ENCODE measurements around the gene KCTD14.
"Not testable (repeated sequence)": the region's sequence is repeated elsewhere in the genome, so short reads cannot be mapped to it uniquely, and the experiment has no call there.

KCTD14 gene

GRCh38 chr11:78022397-78023396, at the start of gene KCTD14:
KCTD14 (minus strand) TSS chr11:78023276; CDS start chr11:78023249, 27 bp downstream.
- DNase-seq, result no peak

- DNase-seq, result no peak
Measured at GRCh38 chr11:78072455-78072854, 49.4 kb upstream of the KCTD14 start.

DNA sequence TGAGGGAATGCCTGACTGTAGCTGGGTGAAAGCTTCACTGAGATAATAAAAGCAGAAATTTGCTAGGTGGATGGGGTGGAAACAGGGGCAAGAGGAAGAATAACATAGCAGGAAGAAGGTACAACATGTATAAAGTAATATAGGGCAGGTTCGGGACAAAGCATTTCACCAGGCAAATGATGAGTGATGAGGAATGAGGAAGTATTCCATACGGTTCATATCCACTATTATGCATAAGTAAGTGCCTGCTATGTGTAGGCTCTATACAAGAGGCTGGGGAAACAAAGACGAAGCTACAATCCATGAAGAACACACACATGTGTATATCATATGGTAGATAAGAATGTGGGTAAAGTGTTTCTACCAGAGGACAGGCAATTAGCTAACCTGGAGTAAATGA, 48.6 kb upstream of the KCTD14 start:
- DNase-seq, result no peak

DNA sequence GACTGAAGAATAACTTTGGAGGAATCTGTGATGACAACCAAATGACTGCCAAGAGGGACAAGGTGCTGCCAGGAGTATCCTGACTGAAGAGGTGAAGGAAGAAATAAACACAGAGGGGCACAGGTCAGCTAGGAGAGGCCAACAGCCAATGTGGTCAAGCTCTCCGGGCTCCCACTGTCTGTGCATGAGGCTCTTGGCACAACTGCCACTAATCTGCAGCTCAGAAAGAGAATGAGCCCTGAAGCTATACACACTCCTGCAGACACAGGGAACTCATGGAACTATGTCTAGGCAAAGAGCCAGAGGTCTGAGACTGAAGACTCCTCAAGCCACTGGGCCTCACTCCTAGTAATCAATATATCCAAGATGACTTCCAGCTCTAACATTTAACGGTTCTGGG, 47.5 kb upstream of the KCTD14 start:
- DNase-seq, result no peak

- DNase-seq, result no peak
Measured at GRCh38 chr11:78069465-78069864, 46.4 kb upstream of the KCTD14 start.

- no peak for DNase-seq
Measured at GRCh38 chr11:78067704-78068103, 44.6 kb upstream of the KCTD14 start.

- no peak for DNase-seq
Measured at GRCh38 chr11:78066471-78066870, 43.4 kb upstream of the KCTD14 start.

DNA sequence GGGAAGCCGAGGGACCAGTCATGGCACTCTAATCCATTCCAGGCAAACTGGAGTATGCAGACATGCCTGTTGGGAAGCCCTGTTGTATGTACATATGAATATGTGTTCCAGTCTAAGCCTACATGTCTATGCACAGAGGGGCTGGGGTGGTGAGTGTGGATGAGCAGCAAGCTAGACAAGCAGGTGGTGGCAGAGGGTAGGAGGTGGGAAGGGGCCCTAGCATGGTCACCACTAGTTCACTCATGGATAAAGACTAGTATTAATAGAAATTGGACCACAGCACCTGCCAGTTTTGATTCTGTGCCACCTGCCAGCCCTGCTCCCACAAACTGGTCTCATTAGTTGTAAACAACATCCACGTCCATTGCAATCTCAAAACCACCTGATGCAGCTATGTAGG, 42.1 kb upstream of the KCTD14 start:
- no peak for DNase-seq

- DNase-seq, result peak; percentile 26
Measured at GRCh38 chr11:78063440-78064181, 40.5 kb upstream of the KCTD14 start, which contains the start of gene THRSP. THRSP (plus strand) TSS chr11:78063861; CDS start chr11:78063882, 21 bp downstream.

DNA sequence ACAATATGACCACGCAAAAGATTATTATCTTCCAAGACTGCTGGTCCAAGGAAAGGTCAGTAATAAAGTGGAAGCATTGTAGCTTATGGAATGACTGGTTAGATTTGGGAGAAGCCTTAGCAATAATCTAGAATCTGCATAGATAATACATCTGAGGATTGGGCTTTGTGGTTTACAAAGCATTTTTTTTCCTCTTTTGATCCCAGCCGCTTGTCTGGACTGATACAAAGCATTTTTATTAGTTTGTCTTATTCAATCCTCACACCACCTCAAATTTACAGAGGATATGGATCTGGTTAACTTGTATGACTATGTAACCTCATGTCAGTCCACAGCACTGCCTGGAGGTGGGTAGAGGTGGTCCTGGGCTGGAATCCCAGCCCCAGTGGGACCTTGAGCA, 39.6 kb upstream of the KCTD14 start:
- DNase-seq, result no peak

GRCh38 chr11:78061921-78062311, 38.8 kb upstream of the KCTD14 start:
- no peak for DNase-seq

DNA sequence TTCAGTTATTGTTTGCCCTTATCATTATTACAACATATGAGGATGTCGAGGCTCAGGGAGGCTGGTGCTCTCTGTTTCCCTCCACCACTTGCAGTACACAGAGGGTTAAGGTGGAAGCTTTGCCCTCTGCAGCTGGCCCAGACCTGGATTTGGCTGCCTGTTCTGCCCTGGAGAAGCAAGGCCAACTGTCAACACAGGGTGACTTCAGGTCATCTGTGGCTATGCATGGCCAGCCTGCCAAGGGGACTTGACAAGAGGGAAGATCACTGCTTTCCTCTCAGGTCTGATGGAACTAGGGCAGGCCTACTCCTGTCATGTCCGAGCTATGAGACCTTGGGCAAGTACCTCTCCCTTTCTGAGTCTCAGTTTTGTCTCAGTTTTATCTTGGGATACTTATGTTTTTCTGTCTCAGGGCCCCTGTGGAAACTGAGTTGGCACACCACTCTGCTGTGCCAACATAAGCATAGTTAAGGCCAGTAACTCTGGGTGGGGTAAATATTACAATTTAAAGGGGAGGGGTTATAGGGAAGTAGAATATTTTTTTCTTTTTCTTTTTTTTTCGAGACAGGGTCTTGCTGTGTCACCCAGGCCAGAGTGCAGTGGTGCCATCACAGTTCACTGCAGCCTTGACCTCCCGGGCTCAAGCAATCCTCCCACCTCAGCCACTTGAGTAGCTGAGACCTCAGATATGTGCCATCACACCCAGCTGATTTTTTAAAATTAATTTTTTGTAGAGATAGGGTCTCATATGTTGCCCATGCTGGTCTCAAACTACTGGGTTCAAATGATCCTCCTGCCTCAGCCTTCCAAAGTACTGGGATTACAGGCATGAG, 38.2 kb upstream of the KCTD14 start:
- no peak for DNase-seq

DNA sequence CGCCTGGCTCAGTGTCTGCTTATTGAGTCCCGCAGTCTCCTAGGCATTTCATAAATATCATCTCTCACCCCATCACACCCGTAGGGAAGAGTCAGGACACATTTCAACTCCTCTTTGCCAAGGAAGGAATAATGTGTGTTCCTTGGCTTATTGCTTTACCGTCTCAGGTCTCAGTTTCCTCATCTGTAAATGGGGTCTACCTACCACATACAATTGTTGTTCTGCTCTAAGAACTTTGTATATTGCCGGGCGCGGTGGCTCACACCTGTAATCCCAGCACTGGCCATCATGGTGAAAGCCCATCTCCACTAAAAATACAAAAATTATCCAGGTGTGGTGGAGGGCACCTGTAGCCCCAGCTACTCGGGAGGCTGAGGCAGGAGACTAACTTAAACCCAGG, 37.5 kb upstream of the KCTD14 start:
- no peak for DNase-seq

DNA sequence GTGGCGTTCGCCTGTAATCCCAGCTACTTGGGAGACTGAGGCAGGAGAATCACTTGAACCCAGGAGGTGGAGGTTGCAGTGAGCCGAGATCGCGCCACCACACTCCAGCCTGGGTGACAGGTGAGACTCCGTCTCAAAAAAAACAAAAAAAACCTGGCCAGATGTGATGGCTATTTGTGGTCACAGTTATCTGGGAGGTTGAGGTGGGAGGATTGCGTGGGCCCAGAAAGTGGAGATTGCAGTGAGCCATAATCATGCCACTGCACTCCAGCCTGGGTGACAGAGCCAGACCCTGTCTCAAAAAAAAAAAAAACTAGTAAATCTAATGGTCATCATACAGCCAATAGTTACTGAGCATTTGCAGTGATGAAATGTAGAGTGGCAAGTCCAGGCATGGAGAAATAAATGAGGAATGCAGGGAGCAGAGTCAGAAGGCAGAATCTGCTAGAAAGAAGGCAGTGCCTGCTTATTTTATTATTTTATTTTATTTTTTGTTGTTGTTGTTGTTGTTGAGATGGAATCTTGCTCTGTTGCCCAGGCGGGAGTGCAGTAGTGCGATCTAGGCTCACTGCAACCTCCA, 36.8 kb upstream of the KCTD14 start:
- not testable (repeated sequence) for DNase-seq

GRCh38 chr11:78057462-78058055, 34.5 kb upstream of the KCTD14 start:
- DNase-seq, result no peak

- DNase-seq, result no peak
Measured at GRCh38 chr11:78056093-78056492, 33.0 kb upstream of the KCTD14 start.

GRCh38 chr11:78054971-78055370, 31.9 kb upstream of the KCTD14 start:
- DNase-seq, result no peak

- peak; percentile 55 for DNase-seq
Measured at GRCh38 chr11:78050964-78051831, 28.1 kb upstream of the KCTD14 start.

- DNase-seq, result no peak
Measured at GRCh38 chr11:78049348-78049747, 26.3 kb upstream of the KCTD14 start.

- no peak for DNase-seq
Measured at GRCh38 chr11:78048561-78048960, 25.5 kb upstream of the KCTD14 start.

DNA sequence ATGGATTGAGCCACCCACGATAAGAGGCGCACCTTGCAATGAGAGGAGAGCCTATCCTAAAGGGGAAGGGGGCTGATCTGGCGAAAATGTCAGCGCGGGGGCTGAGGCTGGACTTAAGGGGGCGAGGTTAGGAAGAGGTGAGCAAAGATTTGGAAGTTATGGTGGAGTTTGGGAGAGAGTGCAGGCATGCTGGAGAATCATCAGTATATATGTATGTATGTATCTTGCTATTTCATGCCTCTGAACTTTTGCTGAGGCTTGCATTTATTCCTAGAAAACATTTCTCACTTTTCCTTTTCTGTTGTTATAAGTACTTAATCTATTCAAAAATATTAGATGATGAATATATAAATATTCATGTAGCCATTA, 23.4 kb upstream of the KCTD14 start:
- DNase-seq, result no peak
